ENCODE measurements around the gene S100P.

The S100P gene

DNA sequence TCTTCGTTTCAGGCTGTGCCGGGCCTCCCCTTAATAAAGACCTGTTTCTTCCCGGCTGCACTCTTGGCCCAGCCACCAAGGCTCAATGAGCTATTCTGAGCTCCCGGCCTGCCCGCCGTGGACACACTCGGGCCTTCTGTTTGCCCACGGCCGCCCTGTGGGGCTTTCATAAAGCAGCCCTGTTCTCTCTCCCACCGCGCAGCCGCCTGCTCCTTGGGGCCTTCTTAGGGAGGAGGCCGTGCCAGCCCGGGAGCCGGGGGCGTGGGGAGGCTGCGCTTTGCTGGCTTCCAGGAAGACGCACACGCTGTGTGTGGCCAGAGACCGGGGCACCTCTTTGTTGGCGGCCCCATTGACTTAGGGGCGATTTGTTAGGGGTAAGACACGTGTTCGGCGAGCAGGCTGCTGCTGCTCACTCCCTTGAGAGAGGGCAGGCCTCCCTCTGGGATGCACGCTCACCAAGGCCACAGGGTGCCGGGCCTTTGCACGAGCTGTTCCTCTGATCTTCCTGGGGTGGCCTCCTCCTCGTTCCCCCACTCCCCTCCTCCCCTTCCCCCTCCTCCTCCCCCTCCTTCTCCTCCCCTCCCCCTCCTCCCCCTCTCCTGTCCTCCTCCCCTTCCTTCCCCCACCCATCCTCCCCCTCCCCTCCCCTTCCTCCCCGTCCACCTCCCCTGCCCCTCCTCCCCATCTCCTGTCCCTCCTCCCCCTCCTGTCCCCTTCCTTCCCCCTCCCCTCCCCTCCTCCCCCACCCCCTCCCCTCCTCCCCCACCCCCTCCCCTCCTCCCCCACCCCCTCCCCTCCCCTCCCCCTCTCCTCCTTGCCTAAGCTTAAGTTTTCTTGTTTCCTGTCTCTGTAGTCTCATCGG is 33.6 kb downstream of the S100P start:
- peak; percentile 60 for DNase-seq

GRCh38 chr4:6727943-6728250 is 34.2 kb downstream of the S100P start:
- DNase-seq: peak; percentile 57

GRCh38 chr4:6728320-6729029 is 34.8 kb downstream of the S100P start:
- DNase-seq: peak; percentile 46

DNA sequence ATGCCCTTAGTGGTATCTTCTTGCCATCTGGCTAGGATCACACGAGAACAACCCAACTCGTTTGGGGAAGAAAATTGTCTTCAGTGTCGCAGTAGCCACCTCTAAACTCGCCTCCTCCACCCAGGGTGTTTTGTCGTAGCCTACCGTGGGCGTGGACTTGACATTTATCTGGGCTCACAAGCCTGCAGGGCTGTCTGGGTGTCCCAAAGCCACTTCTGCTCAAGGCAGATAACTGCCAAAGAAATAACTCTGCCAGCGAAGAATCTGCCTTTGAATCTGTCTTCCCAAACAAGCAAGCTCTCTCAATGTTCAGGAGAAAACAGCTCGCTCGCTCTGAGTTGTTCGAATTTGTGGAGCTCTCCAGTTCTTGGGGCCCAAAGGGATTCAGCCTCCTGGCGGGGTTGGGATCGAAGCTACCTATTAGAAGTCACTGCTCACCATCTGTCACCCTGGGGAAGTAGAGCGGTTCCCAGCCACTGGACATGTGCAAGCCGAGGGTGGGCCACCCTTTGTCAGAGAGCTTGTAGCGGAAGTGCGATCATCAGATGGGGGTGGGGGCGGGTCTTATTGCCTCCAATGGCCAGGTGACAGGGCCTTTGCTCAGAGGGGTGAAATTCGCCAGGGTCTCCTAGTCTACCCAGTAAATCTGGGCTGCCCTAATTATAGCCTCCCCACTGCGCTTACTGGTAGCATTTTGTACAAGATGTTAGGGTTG is 37.1 kb downstream of the S100P start:
- peak; percentile 54 for DNase-seq

DNA sequence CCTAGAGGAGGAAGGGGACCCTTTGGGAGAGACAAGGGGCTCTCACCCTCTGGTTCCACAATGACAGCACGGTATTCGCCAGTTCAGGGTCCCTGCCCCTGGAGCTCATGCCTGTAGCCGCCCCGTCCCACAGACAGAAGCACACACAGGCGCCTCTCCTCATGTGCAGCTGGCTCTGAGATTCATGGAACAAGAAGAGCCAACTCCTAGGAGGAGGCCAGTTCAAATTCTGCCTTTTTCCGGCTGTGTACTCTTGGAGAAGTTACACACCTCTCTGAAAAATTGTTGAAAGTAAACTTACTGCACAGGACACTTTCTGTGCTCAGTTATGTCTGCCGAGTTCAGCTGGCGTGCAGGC is 37.6 kb downstream of the S100P start:
- no peak for DNase-seq

DNA sequence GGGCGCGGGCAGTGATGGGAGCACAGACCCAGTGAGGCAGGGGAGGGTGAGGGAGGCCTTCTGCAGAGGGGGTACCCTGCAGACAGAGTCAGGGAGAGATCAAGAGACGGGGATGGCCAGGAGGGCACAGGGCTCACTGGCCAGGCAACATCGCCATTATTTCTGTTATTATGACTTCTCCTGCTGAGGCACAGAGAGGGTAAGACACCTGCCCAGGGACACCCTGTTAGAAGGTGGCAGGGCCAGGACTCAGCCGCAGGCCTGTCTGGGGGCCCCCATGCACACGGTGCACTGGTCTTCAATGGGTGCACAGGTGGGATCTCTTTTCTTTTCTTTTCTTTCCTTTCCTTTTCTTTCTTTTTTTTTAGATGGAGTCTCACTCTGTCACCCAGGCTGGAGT is 38.1 kb downstream of the S100P start:
- DNase-seq: no peak

DNA sequence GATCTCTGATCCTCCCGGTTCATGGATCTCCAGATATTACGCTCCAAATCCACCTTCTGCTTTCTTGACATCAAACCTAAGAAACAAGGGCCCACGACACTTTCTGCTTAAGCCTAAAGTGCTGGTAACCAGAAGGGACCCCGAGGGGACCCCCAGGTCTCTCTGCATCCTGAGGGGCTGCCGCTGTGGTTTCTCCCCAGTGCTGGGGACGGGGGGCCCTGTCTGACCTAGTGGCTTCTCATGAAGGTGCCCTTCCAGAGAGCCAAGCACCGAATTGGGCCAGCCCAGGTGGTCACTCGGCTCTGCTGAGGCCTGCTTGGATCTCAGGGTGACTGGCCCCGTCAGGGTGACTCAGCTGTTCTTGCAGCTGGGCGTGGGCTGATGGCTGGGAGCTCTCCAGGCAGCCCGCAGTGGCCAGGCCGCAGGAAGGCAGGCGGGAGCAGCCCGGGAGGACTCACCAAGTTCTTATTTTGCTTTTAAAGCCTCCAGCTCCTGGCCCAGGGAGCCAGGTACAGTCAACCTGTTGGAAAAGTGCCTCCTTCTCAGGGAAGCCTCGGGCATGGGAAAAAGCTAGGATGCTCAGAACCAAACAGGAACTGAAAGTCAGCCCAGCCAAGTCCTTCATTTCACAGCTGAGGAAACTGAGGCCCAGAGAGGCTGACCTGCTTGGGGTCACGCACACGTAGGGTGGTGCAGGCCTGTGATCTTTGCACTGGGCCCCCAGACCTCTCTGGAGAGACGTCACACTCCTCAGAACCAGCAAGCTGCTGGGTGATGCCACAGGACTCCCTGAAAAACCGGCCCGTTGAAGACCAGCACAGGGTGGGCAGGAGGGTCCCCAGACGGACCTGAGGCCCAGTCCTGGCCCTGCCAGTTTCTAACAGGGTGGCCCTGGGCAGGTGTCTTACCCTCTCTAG is 39.0 kb downstream of the S100P start:
- peak; percentile 88 for DNase-seq

DNA sequence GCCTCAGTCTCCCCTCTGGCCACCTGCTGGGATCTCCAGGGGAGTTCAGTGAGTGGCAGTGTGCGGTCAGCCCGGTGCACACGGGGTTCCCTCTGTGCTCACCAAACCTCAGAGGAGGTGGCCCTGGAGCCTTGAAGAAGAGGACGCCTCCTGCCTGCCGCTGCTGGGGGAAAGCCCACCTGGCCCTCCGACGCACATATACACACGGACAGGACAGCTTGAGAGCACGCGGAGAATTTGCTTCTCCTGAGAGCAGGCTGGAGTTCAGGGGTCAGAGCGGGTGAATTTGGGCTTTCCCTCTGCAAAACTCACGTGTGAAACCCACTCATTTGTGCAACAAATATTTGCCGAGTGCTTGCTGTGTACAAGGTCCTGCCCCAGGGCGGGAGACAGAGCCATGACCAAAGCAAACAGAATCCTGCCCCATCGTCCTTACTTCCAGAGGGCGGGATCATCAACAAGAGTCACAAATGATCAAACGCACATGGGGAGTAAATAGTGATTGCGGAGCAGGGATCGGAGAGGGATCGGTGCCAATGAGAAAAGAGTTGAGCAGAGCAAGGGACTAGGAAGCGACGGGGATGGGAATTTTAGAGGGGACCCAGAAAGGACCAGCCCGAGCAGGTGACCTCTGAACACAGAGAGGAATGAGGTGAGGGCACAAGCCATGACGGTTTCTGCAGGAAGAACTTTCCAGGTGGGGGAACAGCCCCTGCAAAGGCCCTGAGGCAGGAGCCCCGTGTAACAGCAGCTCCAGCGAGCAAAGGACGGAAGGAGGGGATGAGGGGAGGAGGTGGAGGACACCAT is 39.9 kb downstream of the S100P start:
- peak; percentile 50 for DNase-seq

GRCh38 chr4:6734165-6734786 is 40.6 kb downstream of the S100P start:
- DNase-seq: no peak

DNA sequence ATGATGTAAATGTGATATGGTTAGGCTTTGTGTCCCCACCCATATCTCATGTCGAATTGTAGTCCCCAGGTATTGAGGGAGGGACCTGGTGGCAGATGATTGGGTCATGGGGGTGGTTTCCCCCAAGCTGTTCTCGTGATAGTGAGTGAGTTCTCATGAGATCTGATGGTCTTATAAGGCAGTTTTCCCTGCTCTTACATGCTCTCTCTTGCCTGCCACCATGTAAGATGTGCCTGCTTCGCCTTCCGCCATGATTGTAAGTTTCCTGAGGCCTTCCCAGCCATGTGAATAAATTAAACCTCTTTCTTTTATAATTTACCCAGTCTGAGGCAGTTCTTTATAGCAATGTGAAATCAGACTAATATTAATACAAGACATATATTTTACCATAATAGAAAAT is 46.2 kb downstream of the S100P start:
- no peak for DNase-seq

DNA sequence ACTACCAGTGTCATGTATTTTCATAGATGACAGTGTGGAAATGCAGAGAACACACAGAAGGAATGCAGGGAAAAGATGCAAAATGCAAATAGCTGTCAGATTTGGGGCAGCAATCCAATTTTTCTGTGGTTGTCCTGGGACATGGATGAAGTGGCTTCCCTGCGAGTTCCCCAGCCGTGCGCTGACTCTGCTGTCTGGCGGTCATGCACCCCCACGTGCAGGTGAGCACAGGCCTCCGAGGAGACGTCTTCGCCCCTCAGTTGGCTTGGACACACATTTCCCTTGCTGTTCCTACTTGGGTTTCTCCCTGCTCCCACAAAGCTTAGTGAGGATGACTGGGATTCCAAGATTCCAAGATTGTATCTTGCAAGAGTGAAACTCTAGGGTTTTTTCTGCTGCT is 46.7 kb downstream of the S100P start:
- no peak for DNase-seq

DNA sequence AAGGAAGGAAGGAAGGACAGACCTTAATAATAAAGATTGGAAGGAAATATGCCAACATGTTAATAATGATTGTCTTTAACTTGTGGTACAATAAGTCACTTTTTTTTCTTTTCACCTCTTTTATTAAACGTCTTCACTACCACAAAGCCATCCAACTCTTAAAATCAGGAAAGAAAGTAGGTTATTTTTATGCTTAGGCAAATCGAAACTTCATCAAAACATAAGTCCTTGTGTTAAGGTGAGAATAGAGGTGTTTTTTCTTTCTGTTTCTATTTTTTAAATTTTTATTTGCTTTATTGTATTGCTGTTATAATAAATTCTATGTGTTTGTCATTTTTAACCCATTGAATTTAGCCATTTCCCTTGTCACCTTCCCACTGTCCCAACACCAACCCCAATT is 48.8 kb downstream of the S100P start:
- no peak for DNase-seq

DNA sequence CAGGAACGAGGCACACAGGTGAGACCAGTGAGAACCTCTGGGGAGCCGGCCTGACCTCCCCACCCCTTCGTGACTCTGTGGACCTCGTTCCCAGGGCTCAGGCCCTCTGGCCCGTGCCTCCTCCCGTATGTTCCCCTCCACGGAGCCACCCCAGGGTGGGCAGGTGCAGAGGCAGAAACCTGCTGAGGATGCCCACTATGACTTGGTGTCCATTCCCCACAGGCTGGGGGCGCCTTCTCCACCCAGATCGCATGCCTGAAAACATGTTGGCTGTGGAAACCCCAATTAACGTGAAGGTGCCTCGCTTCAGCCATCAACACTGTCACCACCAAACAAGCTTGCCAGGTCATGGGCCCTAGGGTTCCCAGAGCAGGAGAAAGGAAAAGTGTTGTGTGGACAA is 49.3 kb downstream of the S100P start:
- DNase-seq: no peak
